ENCODE results near the gene OR1K1.

Gene OR1K1

DNA sequence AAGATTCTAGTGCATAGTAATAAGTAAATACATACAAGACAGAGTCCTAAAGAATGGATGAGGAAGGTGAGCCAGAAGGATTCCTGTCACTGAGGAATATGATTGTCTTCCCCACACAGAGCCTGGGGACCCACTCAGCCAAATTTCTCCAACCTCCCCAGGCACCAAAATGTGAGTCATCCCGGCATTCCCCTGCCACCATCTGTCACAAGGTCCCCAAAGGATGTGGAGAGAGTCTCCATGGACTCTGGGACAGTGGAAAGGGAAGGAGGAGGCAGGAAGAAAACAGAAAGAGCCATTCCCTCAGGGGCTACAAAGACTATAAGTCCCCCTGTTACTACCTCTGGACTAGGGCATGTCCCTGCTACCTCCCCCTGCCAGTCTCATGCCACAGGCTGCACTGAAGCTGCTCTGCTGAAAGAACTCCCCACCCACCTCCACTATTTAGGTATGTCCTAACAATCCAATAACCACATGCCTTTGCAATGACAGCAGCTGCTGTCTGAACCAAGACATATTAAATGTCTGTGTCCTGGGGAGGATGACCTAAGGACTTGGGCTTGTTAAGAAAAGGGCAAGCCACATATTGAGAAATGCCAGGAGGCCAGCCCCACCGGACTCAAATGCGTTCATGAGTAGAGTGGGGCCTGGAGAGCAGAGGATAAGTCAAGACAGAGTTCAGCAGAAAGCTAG, 21.8 kb upstream of the OR1K1 start:
- H3K23ac ChIP-seq (ENCODE audit: low read length): no peak overlapping the region
- H4K8ac ChIP-seq (ENCODE audit: low read depth, low read length): no peak overlapping the region
- no peak overlapping the region for H2BK120ac ChIP-seq (ENCODE audit: insufficient read depth, low read length, poor library complexity)
- H3K79me2 ChIP-seq (ENCODE audit: control insufficient read depth, insufficient read depth, low read length, poor library complexity): no peaks in the 10 kb centered on the region
- H4K12ac ChIP-seq (ENCODE audit: low read depth, low read length): no peak overlapping the region
- no peaks in the 10 kb centered on the region for H3K4me1 ChIP-seq (ENCODE audit: control insufficient read depth in 1 of 2, insufficient read depth in 2 of 2, low read length in 2 of 2)
- no peak overlapping the region for H3K4me2 ChIP-seq (ENCODE audit: low read length)
- peaks cover 2% of the 10 kb centered on the region for H3K27me3 ChIP-seq (ENCODE audit: insufficient read depth, low read length)
- H3K36me3 ChIP-seq (ENCODE audit: control insufficient read depth in 1 of 2, insufficient read depth in 2 of 2, low read length in 2 of 2): no peaks in the 10 kb centered on the region
- H3K4me3 ChIP-seq (ENCODE audit: low read depth, low read length): no peak overlapping the region
- H3K9me3 ChIP-seq (ENCODE audit: insufficient read depth, low read depth, low read length): peaks cover 16% of the 10 kb centered on the region
- no peak overlapping the region for H2AFZ ChIP-seq (ENCODE audit: insufficient read depth, low read length, poor library complexity)
- no peak overlapping the region for H3K18ac ChIP-seq (ENCODE audit: low read length)
- no peak overlapping the region for H4K91ac ChIP-seq (ENCODE audit: low read depth, low read length)
- H3K14ac ChIP-seq (ENCODE audit: low read length): no peak overlapping the region
- no peaks in the 10 kb centered on the region for H3K79me1 ChIP-seq (ENCODE audit: low read length)
- no peak overlapping the region for H3K27ac ChIP-seq (ENCODE audit: low read depth, low read length)
- H2AK5ac ChIP-seq (ENCODE audit: low read length): no peak overlapping the region
- H2BK12ac ChIP-seq (ENCODE audit: low read length): no peak overlapping the region
- no CpG with 5 or more reads among the region's 3 CpGs for WGBS (ENCODE audit: extremely low coverage, insufficient coverage, insufficient read length)
- H2BK5ac ChIP-seq (ENCODE audit: low read depth, low read length, poor library complexity): no peak overlapping the region
- H3K9ac ChIP-seq (ENCODE audit: low read length): no peak overlapping the region
- peak; percentile 92 to 96 for DNase-seq
- H3K4ac ChIP-seq (ENCODE audit: low read depth, low read length): no peak overlapping the region

DNA sequence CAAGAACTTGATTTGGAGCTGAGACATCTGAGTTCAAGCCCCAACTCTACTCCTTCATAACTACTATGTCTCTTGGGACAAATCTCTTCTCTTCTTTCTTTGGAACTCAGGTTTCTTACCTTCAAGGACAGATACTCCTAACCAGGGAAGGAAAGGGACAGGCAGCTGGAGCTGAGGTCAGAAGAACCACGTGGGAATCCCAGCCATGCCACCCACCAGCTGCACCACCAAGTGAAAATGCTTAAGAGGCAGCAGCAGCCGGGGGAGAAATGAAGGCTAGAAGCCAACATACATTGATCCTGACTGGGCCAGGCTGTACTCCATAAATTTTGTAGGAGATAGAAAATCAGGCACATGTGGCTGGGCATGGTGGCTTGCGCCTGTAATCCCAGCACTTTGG, 20.7 kb upstream of the OR1K1 start:
- DNase-seq: peak in 1 of 2 donors; percentile 17
- no peak overlapping the region for H3K9ac ChIP-seq (ENCODE audit: low read length)
- H2AK5ac ChIP-seq (ENCODE audit: low read length): no peak overlapping the region
- H3K27ac ChIP-seq (ENCODE audit: low read depth, low read length): no peak overlapping the region
- no peak overlapping the region for H4K8ac ChIP-seq (ENCODE audit: low read depth, low read length)
- H3K4ac ChIP-seq (ENCODE audit: low read depth, low read length): no peak overlapping the region
- H3K79me1 ChIP-seq (ENCODE audit: low read length): no peaks in the 10 kb centered on the region
- H4K12ac ChIP-seq (ENCODE audit: low read depth, low read length): no peak overlapping the region
- no CpG with 5 or more reads among the region's 3 CpGs for WGBS (ENCODE audit: extremely low coverage, insufficient coverage, insufficient read length)
- no peaks in the 10 kb centered on the region for H3K36me3 ChIP-seq (ENCODE audit: control insufficient read depth in 1 of 2, insufficient read depth in 2 of 2, low read length in 2 of 2)
- no peak overlapping the region for H3K23ac ChIP-seq (ENCODE audit: low read length)
- H3K4me2 ChIP-seq (ENCODE audit: low read length): peak overlapping the region; percentile 30
- H3K4me3 ChIP-seq (ENCODE audit: low read depth, low read length): no peak overlapping the region
- H2BK12ac ChIP-seq (ENCODE audit: low read length): no peak overlapping the region
- H4K91ac ChIP-seq (ENCODE audit: low read depth, low read length): no peak overlapping the region
- H3K9me3 ChIP-seq (ENCODE audit: insufficient read depth, low read depth, low read length): peaks cover 18% of the 10 kb centered on the region
- peaks cover 2% of the 10 kb centered on the region for H3K27me3 ChIP-seq (ENCODE audit: insufficient read depth, low read length)
- no peaks in the 10 kb centered on the region for H3K79me2 ChIP-seq (ENCODE audit: control insufficient read depth, insufficient read depth, low read length, poor library complexity)
- no peak overlapping the region for H2BK120ac ChIP-seq (ENCODE audit: insufficient read depth, low read length, poor library complexity)
- H3K14ac ChIP-seq (ENCODE audit: low read length): no peak overlapping the region
- no peaks in the 10 kb centered on the region for H3K4me1 ChIP-seq (ENCODE audit: control insufficient read depth in 1 of 2, insufficient read depth in 2 of 2, low read length in 2 of 2)
- no peak overlapping the region for H2BK5ac ChIP-seq (ENCODE audit: low read depth, low read length, poor library complexity)
- no peak overlapping the region for H2AFZ ChIP-seq (ENCODE audit: insufficient read depth, low read length, poor library complexity)
- H3K18ac ChIP-seq (ENCODE audit: low read length): no peak overlapping the region

GRCh38 chr9:122780026-122780425, 19.9 kb upstream of the OR1K1 start:
- DNase-seq: peak; percentile 88 to 96
- no peak overlapping the region for H2BK120ac ChIP-seq (ENCODE audit: insufficient read depth, low read length, poor library complexity)
- no peak overlapping the region for H2BK12ac ChIP-seq (ENCODE audit: low read length)
- no peak overlapping the region for H3K23ac ChIP-seq (ENCODE audit: low read length)
- no CpG with 5 or more reads among the region's 4 CpGs for WGBS (ENCODE audit: extremely low coverage, insufficient coverage, insufficient read length)
- no peak overlapping the region for H3K27ac ChIP-seq (ENCODE audit: low read depth, low read length)
- H2AK5ac ChIP-seq (ENCODE audit: low read length): no peak overlapping the region
- H3K14ac ChIP-seq (ENCODE audit: low read length): no peak overlapping the region
- H3K79me2 ChIP-seq (ENCODE audit: control insufficient read depth, insufficient read depth, low read length, poor library complexity): no peaks in the 10 kb centered on the region
- no peak overlapping the region for H3K9ac ChIP-seq (ENCODE audit: low read length)
- no peak overlapping the region for H4K8ac ChIP-seq (ENCODE audit: low read depth, low read length)
- no peaks in the 10 kb centered on the region for H3K4me1 ChIP-seq (ENCODE audit: control insufficient read depth in 1 of 2, insufficient read depth in 2 of 2, low read length in 2 of 2)
- H2BK5ac ChIP-seq (ENCODE audit: low read depth, low read length, poor library complexity): no peak overlapping the region
- H3K18ac ChIP-seq (ENCODE audit: low read length): no peak overlapping the region
- H2AFZ ChIP-seq (ENCODE audit: insufficient read depth, low read length, poor library complexity): no peak overlapping the region
- H3K4me3 ChIP-seq (ENCODE audit: low read depth, low read length): no peak overlapping the region
- no peak overlapping the region for H4K91ac ChIP-seq (ENCODE audit: low read depth, low read length)
- no peaks in the 10 kb centered on the region for H3K27me3 ChIP-seq (ENCODE audit: insufficient read depth, low read length)
- H3K9me3 ChIP-seq (ENCODE audit: insufficient read depth, low read depth, low read length): peaks cover 21% of the 10 kb centered on the region
- H4K12ac ChIP-seq (ENCODE audit: low read depth, low read length): no peak overlapping the region
- H3K4ac ChIP-seq (ENCODE audit: low read depth, low read length): no peak overlapping the region
- no peaks in the 10 kb centered on the region for H3K36me3 ChIP-seq (ENCODE audit: control insufficient read depth in 1 of 2, insufficient read depth in 2 of 2, low read length in 2 of 2)
- H3K4me2 ChIP-seq (ENCODE audit: low read length): no peak overlapping the region
- no peaks in the 10 kb centered on the region for H3K79me1 ChIP-seq (ENCODE audit: low read length)

GRCh38 chr9:122781671-122782070, 18.3 kb upstream of the OR1K1 start:
- no peak overlapping the region for H4K91ac ChIP-seq (ENCODE audit: low read depth, low read length)
- no peak overlapping the region for H3K4ac ChIP-seq (ENCODE audit: low read depth, low read length)
- H3K14ac ChIP-seq (ENCODE audit: low read length): no peak overlapping the region
- H2BK5ac ChIP-seq (ENCODE audit: low read depth, low read length, poor library complexity): no peak overlapping the region
- H3K4me1 ChIP-seq (ENCODE audit: control insufficient read depth in 1 of 2, insufficient read depth in 2 of 2, low read length in 2 of 2): no peaks in the 10 kb centered on the region
- no peak overlapping the region for H3K23ac ChIP-seq (ENCODE audit: low read length)
- H3K79me2 ChIP-seq (ENCODE audit: control insufficient read depth, insufficient read depth, low read length, poor library complexity): no peaks in the 10 kb centered on the region
- no peak overlapping the region for H4K12ac ChIP-seq (ENCODE audit: low read depth, low read length)
- no peaks in the 10 kb centered on the region for H3K27me3 ChIP-seq (ENCODE audit: insufficient read depth, low read length)
- DNase-seq: peak; percentile 62 to 75
- no peak overlapping the region for H3K27ac ChIP-seq (ENCODE audit: low read depth, low read length)
- no peak overlapping the region for H3K4me2 ChIP-seq (ENCODE audit: low read length)
- WGBS (ENCODE audit: extremely low coverage, insufficient coverage, insufficient read length): no CpG with 5 or more reads among the region's 3 CpGs
- H2AFZ ChIP-seq (ENCODE audit: insufficient read depth, low read length, poor library complexity): no peak overlapping the region
- H3K4me3 ChIP-seq (ENCODE audit: low read depth, low read length): no peak overlapping the region
- H3K79me1 ChIP-seq (ENCODE audit: low read length): no peaks in the 10 kb centered on the region
- H4K8ac ChIP-seq (ENCODE audit: low read depth, low read length): no peak overlapping the region
- H3K9me3 ChIP-seq (ENCODE audit: insufficient read depth, low read depth, low read length): peaks cover 21% of the 10 kb centered on the region
- H3K36me3 ChIP-seq (ENCODE audit: control insufficient read depth in 1 of 2, insufficient read depth in 2 of 2, low read length in 2 of 2): no peaks in the 10 kb centered on the region
- H3K18ac ChIP-seq (ENCODE audit: low read length): no peak overlapping the region
- H2BK12ac ChIP-seq (ENCODE audit: low read length): no peak overlapping the region
- H3K9ac ChIP-seq (ENCODE audit: low read length): no peak overlapping the region
- no peak overlapping the region for H2AK5ac ChIP-seq (ENCODE audit: low read length)
- no peak overlapping the region for H2BK120ac ChIP-seq (ENCODE audit: insufficient read depth, low read length, poor library complexity)
